Loucy (cell line): ENCODE results near the gene PPA2.

Experiments
- H2AFZ ChIP-seq: fragments of 200-600 bp; sonication (generic); 2 replicates; pipeline ENCODE4 v1.6.0; 2016; ENCODE audit warnings: antibody characterized with exemption, mild to moderate bottlenecking, low read length, moderate library complexity
- H3F3A ChIP-seq: fragments of 200-600 bp; 2 replicates; pipeline ENCODE4 v1.6.0; 2016; ENCODE audit warnings: antibody characterized with exemption, low read depth, mild to moderate bottlenecking
- H3K27me3 ChIP-seq: fragments of 200-600 bp; sonication (generic); 2 replicates; pipeline ENCODE4 v1.6.1; 2014; ENCODE audit warnings: low read length, mild to moderate bottlenecking; ENCODE audit not compliant: insufficient read depth, poor library complexity, severe bottlenecking
- H3K36me3 ChIP-seq: fragments of 200-600 bp; sonication (generic); 2 replicates; pipeline ENCODE4 v1.6.1; 2016; ENCODE audit warnings: low read length; ENCODE audit not compliant: insufficient read depth
- H3K4me1 ChIP-seq: fragments of 200-600 bp; sonication (generic); 2 replicates; pipeline ENCODE4 v1.5.1; 2014; ENCODE audit warnings: low read length, mild to moderate bottlenecking; ENCODE audit not compliant: insufficient read depth, poor library complexity, severe bottlenecking
- H3K4me2 ChIP-seq: fragments of 200-600 bp; sonication (generic); 2 replicates; pipeline ENCODE4 v1.6.0; 2014; ENCODE audit warnings: antibody characterized with exemption, low read length, low read depth, mild to moderate bottlenecking; ENCODE audit not compliant: poor library complexity, severe bottlenecking
- H3K4me3 ChIP-seq: fragments of 200-600 bp; sonication (generic); 2 replicates; pipeline ENCODE4 v1.5.1; 2014; ENCODE audit warnings: low read length, mild to moderate bottlenecking, mixed read lengths; ENCODE audit not compliant: poor library complexity, severe bottlenecking
- H3K79me2 ChIP-seq: fragments of 200-600 bp; sonication (generic); 2 replicates; pipeline ENCODE4 v1.6.1; 2014; ENCODE audit warnings: low read length; ENCODE audit not compliant: insufficient read depth
- H3K9ac ChIP-seq: fragments of 200-600 bp; sonication (generic); 2 replicates; pipeline ENCODE4 v1.6.0; 2014; ENCODE audit warnings: mild to moderate bottlenecking, low read depth, low read length, moderate library complexity; ENCODE audit not compliant: poor library complexity, severe bottlenecking
- H3K9me2 ChIP-seq: fragments of 200-600 bp; sonication (generic); replicated peaks from 2 replicates; pipeline ENCODE4 v1.6.1; 2016; ENCODE audit warnings: low read depth, low read length, mixed read lengths
- H3K9me3 ChIP-seq: fragments of 200-600 bp; sonication (generic); 2 replicates; pipeline ENCODE4 v1.6.1; 2014; ENCODE audit warnings: mild to moderate bottlenecking, antibody characterized with exemption, low read length, low read depth; ENCODE audit not compliant: insufficient read depth
- H4K20me1 ChIP-seq: fragments of 200-600 bp; sonication (generic); 2 replicates; pipeline ENCODE4 v1.6.0; 2014; ENCODE audit warnings: antibody characterized with exemption, low read length, mild to moderate bottlenecking; ENCODE audit not compliant: insufficient read depth, poor library complexity, severe bottlenecking
- CTCF ChIP-seq: fragments of 200-600 bp; sonication (generic); conservative IDR thresholded peaks from 2 replicates; pipeline ENCODE4 v1.5.1; 2014; ENCODE audit warnings: mild to moderate bottlenecking, antibody characterized with exemption, low read length
- EZH2phosphoT487 ChIP-seq: fragments of 200-600 bp; IDR thresholded peaks from 2 replicates; pipeline ENCODE4 v1.6.1; 2018; ENCODE audit warnings: antibody characterized with exemption, mild to moderate bottlenecking, moderate library complexity, borderline replicate concordance

Gene PPA2

DNA sequence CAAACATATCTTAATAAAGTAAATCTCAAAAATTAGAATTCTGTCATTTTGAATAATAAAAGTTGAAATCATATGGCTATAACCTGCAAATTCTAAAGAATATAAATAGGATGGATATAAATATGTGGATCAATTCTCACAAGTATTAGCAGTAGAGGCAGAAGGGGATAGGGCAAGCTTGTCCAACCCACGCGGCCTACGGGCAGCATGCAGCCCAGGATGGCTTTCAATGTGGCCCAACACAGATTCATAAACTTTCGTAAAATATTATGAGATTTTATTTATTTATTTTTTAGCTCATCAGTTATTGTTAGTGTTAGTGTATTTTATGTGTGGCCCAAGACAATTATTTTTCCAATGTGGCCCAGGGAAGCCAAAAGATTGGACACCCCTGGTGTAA lies 41.4 kb downstream of the PPA2 start:
- TF ChIP-seq CTCF = no peak
- no peak for TF ChIP-seq EZH2phosphoT487
- Histone ChIP-seq H3K4me3 (no peak overlapping the region), H3K79me2 (no peaks in the 10 kb centered on the region), H3K4me1 (no peaks in the 10 kb centered on the region), H3K9me3 (0 out of 2 replicates have a peak, but pooled peaks cover 5% of the 10 kb centered on the region), H3F3A (no peaks in the 10 kb centered on the region), H3K36me3 (peaks cover 21% of the 10 kb centered on the region; the same call in 1 of the 2 replicates), H4K20me1 (no peaks in the 10 kb centered on the region), H3K27me3 (no peaks in the 10 kb centered on the region), H3K9ac (no peak overlapping the region), H3K4me2 (no peak overlapping the region), H2AFZ (no peak overlapping the region), H3K9me2 (no peaks in the 10 kb centered on the region)

GRCh38 chr4:105430811-105431210 lies 43.1 kb downstream of the PPA2 start:
- Histone ChIP-seq H3K36me3 (peaks cover 11% of the 10 kb centered on the region; the same call in 1 of the 2 replicates), H3K9me3 (peaks cover 9% of the 10 kb centered on the region; the same call in 1 of the 2 replicates), H3K4me3 (no peak overlapping the region), H3K9ac (no peak overlapping the region), H3K4me1 (no peaks in the 10 kb centered on the region), H3K27me3 (no peaks in the 10 kb centered on the region), H3K9me2 (no peaks in the 10 kb centered on the region), H4K20me1 (no peaks in the 10 kb centered on the region), H3F3A (no peaks in the 10 kb centered on the region), H2AFZ (no peak overlapping the region), H3K79me2 (no peaks in the 10 kb centered on the region), H3K4me2 (no peak overlapping the region)
- TF ChIP-seq CTCF = no peak
- no peak for TF ChIP-seq EZH2phosphoT487

- Histone ChIP-seq H3K79me2 (no peaks in the 10 kb centered on the region), H3K4me1 (peaks cover 21% of the 10 kb centered on the region), H3K4me2 (no peak overlapping the region), H3K27me3 (no peaks in the 10 kb centered on the region), H3K9me3 (peaks cover 11% of the 10 kb centered on the region; the same call in 1 of the 2 replicates), H4K20me1 (no peaks in the 10 kb centered on the region), H3F3A (no peaks in the 10 kb centered on the region), H3K9ac (no peak overlapping the region), H3K36me3 (0 out of 2 replicates have a peak, but pooled peaks cover 4% of the 10 kb centered on the region), H2AFZ (no peak overlapping the region), H3K4me3 (no peak overlapping the region), H3K9me2 (no peaks in the 10 kb centered on the region)
- TF ChIP-seq CTCF = no peak
- no peak for TF ChIP-seq EZH2phosphoT487
Observed at GRCh38 chr4:105426187-105426897, 47.5 kb downstream of the PPA2 start.
